Glomerular visceral epithelial cell (primary cell): ENCODE measurements around the gene SAMMSON.

Experiments used
- DNase-seq: peaks from one replicate; pipeline ENCODE4 v3.0.0-alpha.2; 2016; ENCODE audit errors: extremely low spot score

Gene SAMMSON

DNA sequence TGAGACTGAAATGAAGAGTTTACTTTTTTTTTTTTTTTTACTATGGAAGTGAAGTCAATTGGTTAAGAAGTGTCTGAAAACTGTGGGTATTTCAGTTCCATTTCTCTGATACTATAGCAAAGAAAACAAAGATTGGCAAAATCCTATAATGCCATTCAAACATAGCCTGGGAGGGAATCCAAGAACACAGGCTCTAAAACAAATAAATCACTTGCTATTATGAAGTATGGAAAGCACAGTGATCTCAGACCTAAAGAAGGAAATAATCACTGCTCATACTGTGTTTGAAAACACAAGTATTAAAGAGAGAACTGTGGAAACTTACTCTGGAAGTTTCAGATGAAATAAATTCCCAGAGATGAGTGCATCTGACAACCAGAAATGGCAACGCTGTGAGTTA is 12.0 kb downstream of the SAMMSON start:
- DNase-seq = no peak

DNA sequence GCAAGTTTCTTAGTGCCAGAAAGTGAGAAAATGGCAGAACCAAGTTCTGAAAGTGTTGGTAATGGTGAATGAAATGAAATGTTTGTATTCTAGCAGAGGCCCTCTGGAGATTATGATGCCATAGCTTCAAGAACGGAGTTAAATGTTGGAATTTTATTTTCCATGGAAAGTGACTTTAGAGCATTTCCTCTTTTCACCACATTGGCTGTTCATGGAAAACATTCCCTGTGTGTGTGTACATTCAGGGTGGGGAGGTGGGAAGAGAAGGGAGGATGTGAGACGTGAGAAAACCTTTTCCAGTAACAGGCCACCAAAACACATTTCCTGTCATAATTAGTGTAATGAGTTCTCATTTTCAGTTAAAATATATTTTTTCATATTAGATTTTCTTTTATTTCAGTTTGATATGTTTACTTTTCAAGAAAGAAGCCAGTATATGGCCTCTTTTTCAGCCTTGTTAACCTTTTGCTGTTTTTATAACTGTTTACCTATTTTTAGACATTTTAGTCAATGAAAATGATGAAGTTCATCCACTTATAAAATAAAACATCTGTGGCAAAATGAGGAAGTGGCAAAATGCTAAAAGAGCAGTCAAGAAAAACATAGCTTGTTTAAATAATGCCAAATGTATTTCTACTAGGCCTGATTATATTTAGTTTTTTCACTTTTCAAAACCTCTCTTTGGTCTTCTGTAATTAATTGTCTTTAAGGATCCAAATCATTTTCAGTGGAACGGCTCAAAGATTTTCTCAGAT is 21.6 kb downstream of the SAMMSON start:
- DNase-seq = no peak

DNA sequence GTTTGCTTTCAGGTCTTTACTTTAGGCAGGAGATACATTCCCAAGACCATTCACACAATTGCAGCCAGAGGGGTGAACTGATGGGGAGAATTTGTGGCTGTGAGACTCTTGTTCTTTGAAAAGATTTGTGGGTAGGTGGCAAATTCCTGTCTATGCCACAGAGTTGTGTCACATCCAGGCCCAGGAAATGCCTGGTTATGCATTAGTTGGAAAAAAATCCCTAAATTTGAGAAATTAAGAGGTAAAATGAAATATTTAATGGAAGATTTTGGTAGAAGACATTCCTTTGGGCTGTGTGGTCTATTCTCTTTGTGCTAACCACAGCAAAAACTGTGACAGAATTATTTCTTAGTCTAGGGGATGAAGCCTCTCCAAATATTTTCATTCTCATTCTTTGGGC is 28.8 kb downstream of the SAMMSON start:
- DNase-seq = no peak

DNA sequence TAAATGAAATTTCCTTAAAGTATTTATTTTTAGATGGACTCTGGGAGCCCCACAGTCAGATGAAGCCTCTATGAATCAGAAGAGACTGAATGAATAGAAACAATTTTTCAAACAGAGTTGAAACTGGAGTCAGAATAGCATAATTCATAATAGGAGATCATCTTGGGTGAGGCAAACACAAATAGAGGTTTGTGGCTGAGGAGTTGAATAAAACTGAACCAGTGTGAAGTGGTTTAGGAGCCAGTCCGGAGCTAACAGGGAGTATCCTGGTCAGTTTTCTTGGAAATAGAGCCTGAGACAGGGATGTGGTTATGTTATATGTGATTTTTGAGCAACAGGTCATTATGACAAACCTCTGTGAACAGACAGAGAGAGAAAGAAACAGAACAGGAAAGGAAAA is 39.2 kb downstream of the SAMMSON start:
- DNase-seq = no peak

DNA sequence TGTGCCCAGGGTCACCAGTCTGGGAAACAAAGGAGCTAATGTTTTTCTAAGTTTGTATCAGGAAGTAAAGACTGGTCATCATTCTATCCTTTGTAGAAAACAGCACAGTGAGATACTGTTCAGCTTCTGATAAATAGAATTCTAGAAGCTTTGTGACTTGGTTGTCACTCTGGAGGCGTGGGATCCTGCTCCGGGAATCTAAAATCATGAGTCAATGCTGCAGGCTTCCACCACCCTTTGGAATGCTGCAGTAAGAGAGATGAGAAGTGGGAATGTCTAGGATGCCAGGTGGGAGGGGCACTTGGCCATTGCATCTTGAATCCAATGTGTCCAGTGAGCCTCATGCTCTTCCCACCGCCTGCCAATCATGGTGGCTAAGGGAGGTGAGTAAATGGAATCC is 40.9 kb downstream of the SAMMSON start:
- no peak for DNase-seq

DNA sequence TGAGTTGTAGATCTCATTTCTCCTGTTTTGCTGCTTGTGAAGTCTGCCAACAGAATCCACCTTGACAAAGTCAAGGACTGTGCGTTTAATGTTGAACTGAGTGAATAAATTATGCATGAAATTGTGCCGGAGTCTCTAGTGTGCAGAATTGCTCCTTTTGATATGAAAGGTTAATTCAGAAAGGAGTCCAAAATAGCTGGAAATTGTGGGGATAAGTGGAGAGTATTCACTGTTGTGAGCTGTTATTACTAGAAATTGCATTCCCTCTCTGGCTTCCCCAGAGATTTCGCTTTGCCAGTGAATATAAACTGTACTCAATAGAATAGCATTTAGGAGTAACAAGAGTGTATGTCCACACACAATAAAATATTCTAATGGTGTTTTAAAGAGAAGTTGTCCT is 43.1 kb downstream of the SAMMSON start:
- DNase-seq = no peak

DNA sequence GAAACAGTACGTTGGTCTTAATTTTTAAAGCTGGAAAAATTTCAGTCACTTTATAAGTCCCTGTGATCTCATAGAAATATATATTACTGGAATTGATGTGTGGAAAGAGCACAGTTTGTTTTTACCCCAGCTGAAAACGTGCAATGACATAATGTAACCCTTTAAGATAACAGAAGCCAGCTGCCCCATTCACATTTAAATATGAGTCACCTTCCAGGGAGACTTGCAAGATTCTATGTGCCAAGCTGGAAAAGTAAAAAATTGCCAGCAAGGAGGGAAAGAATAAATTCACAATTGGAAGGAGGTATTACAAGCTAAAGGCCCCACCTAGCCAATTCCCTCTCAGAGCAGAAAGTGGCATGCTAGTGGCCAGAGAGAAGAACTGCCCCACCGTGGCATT is 50.2 kb downstream of the SAMMSON start:
- no peak for DNase-seq

DNA sequence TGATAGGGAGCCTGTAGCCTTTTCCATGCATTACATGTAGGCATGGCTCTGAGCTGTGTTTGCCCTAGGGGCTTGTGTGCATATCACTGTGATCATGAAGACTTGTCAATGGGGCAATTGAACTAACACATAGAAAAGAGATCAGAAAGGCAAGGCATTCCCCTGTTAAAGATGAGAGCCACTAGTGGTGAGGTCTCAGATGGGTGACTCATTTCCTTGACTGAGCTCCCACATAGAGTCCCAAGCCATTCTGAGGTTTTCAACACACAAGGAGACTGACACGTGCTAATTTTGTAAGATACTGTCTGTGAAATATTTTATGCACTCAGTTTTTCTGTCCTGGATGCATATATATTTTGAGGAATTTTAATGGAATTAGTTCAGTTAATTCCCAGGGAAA is 53.8 kb downstream of the SAMMSON start:
- peak; percentile 23 for DNase-seq

DNA sequence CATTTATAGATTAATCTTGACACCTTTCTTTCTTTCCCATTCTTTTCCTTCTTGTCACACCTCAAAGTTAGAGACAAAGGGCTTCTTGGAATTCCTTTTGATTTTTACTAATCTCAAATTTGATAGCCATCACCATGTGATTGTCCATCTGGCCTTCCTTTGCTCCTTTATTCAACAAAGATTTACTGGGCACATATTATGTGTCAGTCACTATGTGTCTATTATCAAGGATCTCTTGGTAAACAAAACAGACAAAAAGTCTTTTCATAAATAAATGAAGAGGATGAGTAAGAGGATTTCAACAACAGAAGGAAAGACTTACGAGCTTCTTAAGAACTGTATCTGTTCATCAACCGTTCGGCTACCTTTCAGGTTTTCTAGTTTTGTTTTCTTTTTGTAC is 56.5 kb downstream of the SAMMSON start:
- no peak for DNase-seq

DNA sequence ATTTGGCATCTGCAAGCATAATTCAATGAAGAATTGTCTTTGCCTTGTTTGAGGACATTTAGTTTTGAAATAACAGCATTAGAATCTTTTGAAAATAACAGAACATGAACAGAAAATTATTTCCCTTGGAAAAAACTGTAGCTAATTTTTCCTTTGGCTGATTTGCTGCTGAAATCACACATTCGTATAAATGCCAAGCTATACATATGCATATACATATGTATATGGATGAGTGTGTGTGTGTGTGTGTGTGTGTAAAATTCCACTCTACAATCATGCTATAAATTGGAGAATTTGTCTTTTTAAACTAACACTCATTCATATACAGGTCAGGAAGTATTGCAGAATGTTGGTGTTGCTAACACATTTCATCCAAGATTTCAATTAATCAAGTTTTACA is 57.9 kb downstream of the SAMMSON start:
- no peak for DNase-seq

DNA sequence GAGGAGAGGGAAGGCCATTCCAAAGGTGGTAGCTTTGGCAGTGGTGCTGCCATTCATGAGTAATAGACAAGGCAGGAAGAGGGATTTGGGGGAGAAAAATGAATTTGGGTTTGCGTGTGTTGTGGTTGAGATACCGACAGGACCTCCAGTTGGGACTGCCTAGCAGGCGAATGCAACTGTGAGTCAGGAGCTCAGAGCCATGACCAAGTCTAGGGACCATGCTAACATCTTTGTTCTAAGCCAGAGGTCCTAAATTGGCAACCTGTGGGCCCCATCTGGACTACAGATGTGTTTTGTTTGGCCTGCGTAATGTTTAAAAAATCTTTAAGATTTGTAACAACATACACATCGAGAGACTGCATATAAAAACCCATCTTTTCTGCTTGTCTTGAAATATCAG is 61.6 kb downstream of the SAMMSON start:
- no peak for DNase-seq

DNA sequence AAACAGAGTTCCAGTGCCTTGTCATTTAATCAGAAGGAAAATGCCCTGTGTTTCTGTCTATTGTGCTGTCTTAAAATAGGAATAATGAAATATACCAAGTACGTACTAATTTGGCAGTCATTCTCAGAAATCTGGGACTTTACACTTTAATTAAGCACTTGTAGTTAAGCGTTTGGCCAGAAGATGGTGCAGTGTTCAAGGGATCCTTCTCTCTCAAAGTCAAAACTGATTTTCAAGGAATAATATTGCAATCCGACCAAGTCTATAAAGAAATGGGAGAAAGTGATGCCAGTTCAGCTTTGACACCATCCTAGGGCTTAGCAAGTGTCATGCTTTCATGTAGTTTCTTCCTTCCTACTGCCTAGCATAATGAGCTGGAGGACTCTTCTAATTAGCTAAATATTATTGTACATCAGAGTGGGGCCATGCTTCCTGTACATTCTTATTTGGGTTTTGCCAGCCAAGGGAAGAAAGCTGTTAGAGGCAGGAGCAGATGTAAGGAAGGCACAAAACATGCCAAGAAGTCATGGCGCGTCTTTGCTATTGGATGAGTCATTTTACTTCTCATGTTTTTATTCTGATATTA is 64.8 kb downstream of the SAMMSON start:
- DNase-seq = peak; percentile 29

DNA sequence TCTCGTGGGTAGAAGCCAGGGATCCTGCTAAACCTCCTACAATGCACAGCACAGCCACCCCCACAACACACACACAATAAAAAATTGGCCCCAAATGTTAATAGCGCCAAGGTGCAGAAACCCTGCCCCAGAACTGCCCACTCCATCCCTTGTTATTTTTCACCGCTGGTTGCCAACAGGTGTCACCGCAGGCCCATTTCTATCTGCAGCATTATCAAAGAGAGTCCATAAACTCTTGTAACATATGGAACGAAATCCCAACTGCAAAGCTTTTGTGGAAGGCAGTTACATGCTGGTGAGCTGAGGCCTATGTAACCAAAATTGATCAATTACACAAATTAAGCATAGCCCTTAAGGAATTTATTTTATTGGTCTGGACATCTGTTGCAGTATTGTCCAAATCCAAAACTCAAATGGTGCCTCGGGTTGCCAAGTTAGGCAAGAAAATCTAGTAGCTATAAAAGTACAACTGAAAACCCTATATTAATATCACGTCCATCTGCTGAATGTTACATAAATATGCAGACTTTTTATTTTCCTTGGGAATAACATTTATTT is 66.2 kb downstream of the SAMMSON start:
- DNase-seq = no peak

DNA sequence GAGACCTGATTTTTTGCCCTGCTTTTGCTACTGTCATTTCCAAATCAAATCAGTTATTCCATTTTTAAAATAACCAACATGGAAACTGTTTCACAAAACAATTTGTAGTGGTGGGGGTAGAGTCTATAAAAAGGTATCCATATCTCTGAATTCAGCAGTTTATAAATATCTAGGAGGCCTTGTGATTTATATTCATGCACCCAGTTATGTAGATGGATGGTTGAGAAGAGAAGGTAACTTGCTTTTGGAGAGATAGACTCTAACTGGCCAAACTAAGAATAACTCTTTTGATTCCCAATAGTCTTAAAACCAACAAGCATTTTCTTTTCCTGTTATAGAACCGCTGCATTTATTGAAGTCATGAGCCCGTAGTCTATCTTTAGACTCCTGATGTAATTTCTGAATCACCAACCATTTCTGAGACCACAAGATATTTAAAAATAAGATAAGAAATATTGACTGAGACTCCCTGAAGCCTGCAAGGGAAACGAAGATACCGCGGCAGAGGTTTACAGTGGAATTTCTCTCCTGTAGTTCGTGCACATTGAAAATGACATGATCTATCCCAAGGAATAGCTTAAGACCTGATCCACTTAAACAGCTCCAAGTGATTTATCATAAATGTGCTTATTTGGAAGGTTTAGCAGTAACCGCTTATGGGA is 68.5 kb downstream of the SAMMSON start:
- no peak for DNase-seq

DNA sequence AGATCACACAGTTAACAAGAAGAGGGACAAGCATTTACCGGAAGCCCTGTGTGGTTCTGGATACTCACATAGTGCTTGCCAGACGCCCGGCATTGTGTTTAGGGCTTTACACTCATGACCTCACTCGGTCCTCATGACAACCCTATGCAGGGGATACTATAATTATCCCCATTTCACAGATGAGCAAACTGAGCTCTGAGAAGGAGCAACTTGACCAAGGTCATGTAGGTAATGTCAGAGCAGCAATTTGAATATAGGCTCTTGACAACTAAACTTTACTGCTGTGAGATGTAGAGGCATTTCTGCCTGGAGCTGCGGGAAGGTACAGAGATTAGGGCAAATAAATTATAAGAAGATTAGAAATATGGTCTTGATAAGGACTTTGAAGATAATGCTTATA is 70.0 kb downstream of the SAMMSON start:
- no peak for DNase-seq

DNA sequence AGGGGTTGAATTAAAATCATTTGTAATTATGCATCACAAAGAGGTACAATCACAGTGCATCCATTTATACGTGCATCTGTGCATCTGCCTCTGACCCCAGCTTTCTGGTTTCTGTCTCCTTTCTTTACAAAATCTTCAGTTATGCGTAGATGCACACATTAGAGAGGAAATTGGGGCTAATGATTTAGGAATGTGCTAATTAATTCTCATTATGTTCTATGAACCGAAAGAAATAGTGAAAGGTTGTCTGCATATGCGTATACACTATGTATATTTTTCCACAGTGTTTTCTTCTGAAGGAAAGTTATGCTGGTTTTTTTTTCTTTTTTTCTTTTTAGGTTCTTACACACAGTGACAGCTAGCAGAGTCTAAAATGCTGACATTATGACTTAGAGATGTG is 71.6 kb downstream of the SAMMSON start:
- DNase-seq = no peak

DNA sequence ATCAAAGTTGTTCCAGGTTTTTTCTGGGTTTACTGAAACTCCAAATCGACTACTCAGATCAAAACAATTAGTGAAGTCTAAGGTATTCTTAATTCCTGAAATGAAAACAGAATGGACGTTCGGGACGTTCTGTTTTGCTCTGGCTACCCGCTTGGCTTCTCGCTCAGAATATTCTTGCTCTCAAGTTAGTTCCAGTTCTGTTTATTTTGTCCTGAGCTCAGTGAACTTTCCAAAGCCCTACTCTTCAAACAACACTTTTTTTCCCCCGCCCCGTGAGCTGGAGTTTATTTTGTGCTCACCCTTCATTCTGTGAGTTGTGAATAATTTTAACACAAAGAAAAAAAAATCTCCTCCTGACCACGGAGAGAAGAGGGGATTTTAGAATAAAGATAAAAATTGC is 72.6 kb downstream of the SAMMSON start:
- no peak for DNase-seq

DNA sequence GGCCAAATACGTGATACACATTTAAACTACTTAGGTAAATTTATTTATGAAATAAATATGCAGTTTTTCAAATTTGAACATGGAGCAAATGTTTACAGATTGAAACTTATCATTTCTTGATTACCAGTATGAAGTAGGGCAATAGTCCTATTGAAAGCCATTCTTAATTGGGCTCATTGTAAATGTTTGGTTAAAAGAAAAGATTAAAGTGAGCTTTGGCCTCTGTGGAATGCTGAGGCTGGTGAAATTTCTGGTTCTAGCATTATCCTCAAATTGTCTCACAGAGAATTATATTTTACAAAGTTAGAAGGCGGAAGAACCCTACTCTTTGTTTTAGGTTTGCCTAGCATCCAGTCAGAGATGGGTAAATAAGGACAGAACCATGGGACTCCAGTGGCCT is 73.2 kb downstream of the SAMMSON start:
- DNase-seq = no peak

DNA sequence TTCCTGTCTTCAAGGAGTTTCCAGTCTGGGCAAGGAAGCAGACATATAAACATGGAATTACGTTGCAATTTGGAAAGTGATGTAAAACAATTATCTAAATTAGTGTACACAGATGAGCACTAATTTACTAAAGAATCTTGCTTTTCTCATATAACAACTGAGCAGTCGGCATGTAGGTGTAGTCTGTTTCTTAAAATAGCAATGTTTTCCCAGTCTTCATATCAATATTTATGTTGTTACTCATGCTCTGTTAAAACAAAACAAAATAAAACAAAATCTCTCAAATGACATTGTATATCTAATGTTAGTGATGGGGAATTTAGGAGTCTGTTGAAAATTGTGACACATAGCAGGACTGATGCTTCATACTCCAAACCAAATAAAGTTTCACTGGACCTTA is 75.6 kb downstream of the SAMMSON start:
- DNase-seq = no peak

DNA sequence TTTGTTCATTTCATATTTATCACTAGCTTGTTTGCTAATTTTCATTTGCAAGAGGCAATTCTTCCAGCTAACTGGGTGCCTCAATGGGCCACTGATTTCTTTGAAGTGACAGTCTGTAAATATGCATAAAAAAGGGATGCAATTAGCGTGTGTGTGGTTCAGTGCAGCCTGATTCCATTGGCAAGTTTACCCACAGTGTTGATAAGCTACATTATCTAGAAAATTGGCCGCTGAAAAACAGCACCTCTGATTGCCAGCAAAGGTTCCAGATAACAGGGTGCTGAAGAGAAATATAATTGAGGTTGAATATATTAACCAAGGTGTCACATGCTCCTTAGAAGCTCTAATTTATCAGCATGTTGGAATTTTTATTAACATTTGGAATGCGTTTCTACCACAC is 76.9 kb downstream of the SAMMSON start:
- DNase-seq = no peak

DNA sequence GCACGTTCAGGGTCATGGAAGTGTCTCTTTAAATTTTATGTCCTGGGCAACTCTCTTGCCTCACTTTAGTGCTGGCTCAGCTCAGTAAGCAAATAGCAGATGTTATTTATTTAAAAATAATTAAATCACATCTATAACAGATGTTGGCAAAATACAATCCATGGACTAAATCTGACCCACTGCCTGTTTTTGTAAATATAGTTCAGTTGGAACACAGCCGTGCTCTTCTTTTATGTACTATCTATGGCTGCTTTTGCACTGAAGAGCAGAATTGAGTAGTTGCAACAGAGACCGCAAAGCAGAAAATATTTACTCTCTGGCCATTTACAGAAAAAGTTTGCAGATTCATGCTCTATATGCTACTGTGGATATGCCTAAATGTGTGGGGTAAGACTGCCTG is 79.2 kb downstream of the SAMMSON start:
- no peak for DNase-seq

DNA sequence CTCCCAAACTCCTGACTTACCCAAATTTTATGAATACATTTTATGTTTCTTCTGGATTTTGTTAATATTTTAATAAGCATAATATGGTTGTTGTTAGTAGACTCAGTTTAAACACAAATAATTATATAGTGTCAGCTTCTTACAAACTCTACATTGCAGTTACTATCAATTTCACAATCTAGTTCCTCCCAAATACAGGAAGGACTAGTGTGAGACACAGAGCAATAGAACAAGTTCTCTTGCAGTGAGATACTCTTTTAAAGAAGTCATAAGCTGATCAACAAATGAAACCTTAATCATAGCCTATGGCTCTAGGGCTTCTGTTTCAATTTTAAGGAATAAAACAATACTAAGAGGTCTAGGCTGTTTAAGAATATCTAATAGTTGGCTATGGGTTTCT is 86.1 kb downstream of the SAMMSON start:
- DNase-seq = no peak

DNA sequence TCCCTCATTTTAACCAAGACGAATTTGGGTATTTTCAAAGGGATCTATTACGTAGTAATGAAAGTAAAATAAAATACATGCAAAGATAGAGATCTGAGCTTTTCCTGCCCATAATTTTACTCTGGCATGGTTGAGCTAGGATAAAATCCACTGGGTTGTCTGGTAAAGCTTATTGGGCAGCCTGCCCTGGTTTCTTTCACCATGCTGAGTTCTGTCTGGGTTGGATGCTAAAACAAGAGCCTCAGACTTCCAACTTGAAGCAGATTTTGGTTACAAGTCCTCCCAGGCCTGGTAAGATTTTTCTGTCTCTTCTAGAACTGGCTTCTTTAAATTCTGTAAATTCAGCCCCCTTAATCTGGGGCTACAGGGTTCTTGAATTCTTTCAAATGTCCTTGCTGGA is 86.8 kb downstream of the SAMMSON start:
- no peak for DNase-seq
